Gastrocnemius medialis (tissue), 4 donors: ENCODE measurements around the gene CORO2B.

Experiments used
- CTCF ChIP-seq, 5 experiments: fragments of 450-650 bp in 3 of 5; fragments of 200-600 bp in 2 of 5; sonication (generic) in 2 of 5; IDR thresholded peaks in 4 of 5; conservative IDR thresholded peaks in 1 of 5; 1 replicate in 4 of 5; 2 replicates in 1 of 5; pipeline ENCODE4 v1.5.1; 2016 to 2019; ENCODE audit warnings: antibody characterized with exemption in 5 of 5, mild to moderate bottlenecking in 3 of 5, moderate library complexity in 3 of 5
- POLR2A ChIP-seq, 2 donors: fragments of 450-650 bp; IDR thresholded peaks; one replicate each; pipeline ENCODE4 v1.6.1; 2017; ENCODE audit warnings: antibody characterized with exemption in 2 of 2, mild to moderate bottlenecking in 2 of 2, moderate library complexity in 2 of 2

- TF ChIP-seq CTCF (IDR thresholded peaks at IDR 0.05 in 4 of 5, conservative IDR thresholded peaks at IDR 0.05 in 1 of 5): no peak
- no peak for TF ChIP-seq POLR2A (IDR thresholded peaks at IDR 0.05)
Observed at GRCh38 chr15:68599153-68599545, 20.4 kb downstream of the CORO2B start.
